GM23338 (cell line): ENCODE data around the gene RP2.

ENCODE experiments used
- REST ChIP-seq: IDR thresholded peaks from one replicate; pipeline ENCODE4 v1.6.1; 2018; ENCODE audit warnings: antibody characterized with exemption; ENCODE audit not compliant: unreplicated experiment
- TF ChIP-seq, protein P1 (sequence below), 2 experiments: fragments of 200-600 bp in 1 of 2; sonication (generic) in 1 of 2; conservative IDR thresholded peaks; 2 replicates each; pipeline versions ENCODE4 v1.5.1 to v1.6.1; 2016 to 2017; ENCODE audit warnings: antibody characterized with exemption in 2 of 2, low read depth in 2 of 2, mild to moderate bottlenecking in 2 of 2, moderate library complexity in 1 of 2

- TF ChIP-seq, protein P1, sequence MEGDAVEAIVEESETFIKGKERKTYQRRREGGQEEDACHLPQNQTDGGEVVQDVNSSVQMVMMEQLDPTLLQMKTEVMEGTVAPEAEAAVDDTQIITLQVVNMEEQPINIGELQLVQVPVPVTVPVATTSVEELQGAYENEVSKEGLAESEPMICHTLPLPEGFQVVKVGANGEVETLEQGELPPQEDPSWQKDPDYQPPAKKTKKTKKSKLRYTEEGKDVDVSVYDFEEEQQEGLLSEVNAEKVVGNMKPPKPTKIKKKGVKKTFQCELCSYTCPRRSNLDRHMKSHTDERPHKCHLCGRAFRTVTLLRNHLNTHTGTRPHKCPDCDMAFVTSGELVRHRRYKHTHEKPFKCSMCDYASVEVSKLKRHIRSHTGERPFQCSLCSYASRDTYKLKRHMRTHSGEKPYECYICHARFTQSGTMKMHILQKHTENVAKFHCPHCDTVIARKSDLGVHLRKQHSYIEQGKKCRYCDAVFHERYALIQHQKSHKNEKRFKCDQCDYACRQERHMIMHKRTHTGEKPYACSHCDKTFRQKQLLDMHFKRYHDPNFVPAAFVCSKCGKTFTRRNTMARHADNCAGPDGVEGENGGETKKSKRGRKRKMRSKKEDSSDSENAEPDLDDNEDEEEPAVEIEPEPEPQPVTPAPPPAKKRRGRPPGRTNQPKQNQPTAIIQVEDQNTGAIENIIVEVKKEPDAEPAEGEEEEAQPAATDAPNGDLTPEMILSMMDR (conservative IDR thresholded peaks at IDR 0.05; ENCODE audit: low read depth in 2 of 2), result no peak
- no peak for TF ChIP-seq REST
Measured at GRCh38 chrX:46882266-46882665, 45.4 kb downstream of the RP2 start.
